NCI-H446 (cell line): Measurements from ENCODE around the gene SHISA6.

Source experiments
- DNase-seq, 2 experiments: peaks; one replicate each; lab custom pipeline; 2025; lab: John Stamatoyannopoulos, UW

Gene SHISA6

GRCh38 chr17:11539637-11540036 lies 298.6 kb downstream of the SHISA6 start:
- DNase-seq = no peak

- DNase-seq = no peak
These were observed 304.0 kb downstream of the SHISA6 start for GRCh38 chr17:11545002-11545401.

GRCh38 chr17:11545696-11546095 lies 304.7 kb downstream of the SHISA6 start:
- no peak for DNase-seq

DNA sequence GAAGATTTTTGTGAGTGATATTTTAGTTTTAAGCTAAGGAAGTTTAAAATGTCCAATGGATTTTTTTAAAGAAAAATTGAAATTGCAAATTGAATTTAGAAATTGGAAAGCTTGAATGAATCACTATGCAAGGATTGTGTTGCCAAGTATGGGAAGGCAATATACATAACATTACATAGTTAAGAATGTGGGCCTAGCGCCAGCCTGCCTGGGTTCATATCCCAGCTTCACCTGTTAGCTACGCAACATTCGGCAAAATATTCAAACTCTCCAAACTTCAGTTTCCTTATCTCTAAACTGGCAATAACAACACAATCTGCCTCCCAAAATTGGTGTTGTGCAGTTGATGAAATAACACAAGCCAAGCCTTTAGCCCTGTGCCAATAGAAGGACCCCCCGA lies 306.8 kb downstream of the SHISA6 start:
- DNase-seq = no peak

DNA sequence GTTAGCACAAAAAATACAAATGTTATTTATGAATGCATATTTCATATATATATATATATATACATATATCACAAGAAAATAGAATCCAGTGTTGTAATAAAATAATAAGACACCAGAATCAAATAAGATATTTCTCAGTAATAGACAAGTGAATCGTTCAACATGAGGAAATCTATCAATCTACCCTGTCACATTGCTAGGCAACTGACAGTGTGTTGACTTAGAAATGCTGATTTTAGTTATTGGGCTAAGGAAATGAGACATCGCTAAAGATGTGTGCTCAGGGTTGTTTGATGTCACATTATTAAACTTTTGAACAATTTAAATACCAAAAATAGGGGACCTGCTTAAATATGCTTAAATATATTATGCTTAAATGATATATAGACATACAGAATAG lies 307.4 kb downstream of the SHISA6 start:
- DNase-seq = no peak

- no peak for DNase-seq
These were observed 309.4 kb downstream of the SHISA6 start for GRCh38 chr17:11550431-11550830.

DNA sequence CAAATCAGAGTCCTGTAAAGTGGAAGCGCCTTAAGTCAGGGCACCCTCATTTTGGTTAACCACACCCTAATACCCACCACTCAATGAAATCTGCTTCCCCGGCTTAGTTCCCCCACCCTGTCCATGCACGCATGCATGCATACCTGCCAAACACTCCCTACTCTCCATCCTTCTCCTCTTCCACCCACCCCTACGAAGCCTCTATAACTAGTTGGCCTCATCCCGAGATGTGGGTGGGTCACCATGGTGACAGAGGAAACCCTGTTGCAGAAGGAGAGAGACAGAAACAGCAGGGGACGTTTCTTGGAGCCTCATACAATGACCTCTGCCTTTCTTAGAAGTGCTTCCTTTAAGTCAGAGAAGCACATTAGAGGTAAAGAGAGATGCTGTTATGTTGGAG lies 310.4 kb downstream of the SHISA6 start:
- DNase-seq = no peak

DNA sequence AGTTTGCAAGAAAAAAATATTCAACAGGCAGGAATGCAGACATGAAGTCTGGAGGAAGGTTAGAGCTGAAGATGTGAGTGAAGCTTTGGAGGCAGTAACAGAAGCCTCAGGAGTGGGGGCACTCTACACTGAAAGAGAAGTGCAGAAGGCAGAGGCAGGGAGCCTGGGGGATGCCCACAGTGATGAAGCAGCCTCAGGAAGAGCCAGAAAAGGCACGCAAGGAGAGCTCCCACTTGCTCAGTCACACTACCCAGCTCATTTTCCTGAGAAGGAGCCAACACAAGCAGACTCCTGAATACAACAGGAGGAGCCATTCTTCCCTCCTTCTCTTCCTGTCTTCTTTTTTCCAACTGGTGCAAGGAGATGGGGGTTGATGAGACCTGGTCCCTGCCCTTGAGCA lies 312.1 kb downstream of the SHISA6 start:
- no peak for DNase-seq

DNA sequence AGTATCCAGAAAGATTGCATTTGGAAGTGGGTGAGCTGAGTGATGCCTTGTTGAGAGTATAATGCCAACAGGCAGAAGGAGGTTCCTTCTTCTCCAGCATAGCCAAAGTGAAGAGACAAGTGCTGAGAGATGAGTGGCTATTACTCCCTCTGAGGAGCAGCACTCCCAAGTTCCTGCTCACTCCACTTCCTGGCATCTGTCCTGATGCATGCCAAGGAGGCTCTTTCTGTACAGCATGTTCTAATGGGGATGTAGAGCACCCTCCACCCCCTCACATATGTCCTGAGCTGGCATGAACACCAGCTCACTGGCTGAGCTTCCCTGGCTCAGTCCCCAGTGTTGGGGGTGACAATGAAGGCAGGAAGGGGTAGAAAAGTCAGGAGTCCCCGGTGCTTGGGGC lies 313.0 kb downstream of the SHISA6 start:
- DNase-seq = no peak

DNA sequence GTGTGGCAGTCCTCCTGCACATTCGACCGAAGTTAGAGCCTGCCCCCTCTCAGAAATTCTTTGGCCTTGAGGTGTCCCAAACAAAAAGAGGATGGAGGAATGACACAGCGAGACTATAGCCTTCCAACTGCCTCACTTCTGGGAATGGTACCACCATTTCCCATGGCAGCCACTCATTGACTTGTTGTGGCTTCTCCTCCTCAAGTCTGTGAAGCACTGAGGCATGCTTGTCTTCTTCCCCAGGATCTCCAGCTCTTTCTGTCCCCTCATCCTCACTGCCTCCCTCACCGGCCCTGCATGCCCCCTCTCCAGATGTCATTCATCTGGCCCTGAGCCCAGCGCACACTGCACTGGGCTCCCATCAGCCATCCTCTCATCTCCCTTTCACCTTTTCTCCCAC lies 313.5 kb downstream of the SHISA6 start:
- no peak for DNase-seq

GRCh38 chr17:11555530-11555929 lies 314.5 kb downstream of the SHISA6 start:
- no peak for DNase-seq

- DNase-seq = no peak
These were observed 316.9 kb downstream of the SHISA6 start for GRCh38 chr17:11557727-11558452.

DNA sequence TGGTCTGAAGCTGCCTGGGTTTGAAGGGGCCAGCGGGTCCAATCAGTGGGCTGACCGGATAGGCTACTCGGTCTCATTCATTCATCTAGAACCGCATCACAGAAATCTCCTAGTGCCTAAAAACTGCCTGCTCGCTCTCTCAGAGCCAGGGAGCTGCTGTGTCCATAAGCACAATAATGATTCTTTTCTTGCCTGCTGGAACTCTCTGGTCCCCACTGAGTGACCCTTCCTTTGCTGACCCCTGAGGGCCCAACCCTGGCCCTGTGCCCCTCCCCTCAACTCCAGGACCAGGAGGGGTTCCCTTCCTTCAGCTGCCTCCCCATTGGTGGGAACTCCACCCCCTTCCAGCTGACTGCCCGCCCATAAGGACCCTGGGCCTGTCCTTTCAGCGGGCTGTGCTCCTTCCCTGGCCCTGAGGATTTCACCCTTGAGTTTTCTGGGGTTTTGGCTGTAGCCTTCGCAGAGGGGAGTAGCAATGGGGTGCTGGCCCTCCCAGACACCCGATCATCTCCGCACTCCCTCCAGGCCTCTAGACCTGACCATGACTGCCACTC lies 317.7 kb downstream of the SHISA6 start:
- DNase-seq = no peak

DNA sequence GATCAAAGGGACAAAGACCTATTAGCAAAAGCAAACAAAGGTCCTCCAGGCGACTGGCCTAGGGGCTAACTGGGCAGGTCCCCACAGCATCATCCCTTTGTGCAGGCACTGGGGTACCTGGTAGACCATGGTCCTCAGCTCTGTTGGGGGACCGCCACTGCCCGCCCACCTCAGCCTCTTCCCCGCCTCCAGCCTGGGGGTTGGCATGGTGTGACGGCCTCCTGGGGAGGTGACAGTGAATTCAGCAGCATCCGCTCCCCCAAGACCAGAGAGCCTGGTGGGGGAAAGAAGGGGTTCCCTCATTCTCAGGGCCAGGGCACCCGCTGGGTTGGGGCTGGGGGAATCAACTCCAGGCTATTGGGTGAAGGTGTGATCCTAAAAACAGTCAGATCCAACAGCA lies 318.6 kb downstream of the SHISA6 start:
- no peak for DNase-seq

DNA sequence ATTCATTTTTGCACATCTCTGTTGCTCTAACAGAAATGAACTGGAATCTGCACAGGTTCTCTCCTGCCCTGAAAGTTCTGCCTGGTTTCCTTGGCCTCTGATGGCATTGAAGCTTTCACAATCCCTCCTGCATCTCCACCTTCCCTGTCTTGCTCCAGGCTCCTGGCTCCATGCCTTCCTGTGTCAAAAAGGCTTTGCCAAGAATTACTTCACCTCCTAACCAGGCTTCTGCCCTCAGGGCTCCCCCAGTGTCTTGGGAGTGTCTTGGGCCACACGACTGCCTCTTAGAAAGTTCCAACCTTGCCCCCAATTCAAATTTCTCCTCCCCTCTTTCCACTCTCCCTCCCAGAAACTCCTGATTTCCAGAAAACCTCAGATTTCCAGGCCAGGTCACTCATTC lies 320.3 kb downstream of the SHISA6 start:
- no peak for DNase-seq

DNA sequence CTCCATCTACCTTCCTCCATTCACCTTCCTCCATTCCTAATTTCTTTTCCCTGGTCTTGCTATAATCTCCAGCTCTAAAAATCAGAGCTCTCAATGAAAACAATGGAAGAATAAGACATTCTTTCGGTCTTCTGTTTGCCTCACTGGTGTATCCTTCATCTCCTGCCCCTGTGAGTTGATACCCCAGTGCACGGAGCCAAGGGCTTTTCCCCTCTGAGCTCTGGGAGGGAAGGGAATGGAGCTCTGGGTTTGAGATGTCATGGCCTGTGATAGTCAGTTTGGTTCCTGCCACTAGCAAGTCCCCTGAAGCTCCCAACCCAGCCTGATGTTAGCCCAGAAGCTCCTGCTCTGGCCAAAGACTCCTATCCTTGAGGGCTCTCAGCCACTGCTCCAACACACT lies 320.7 kb downstream of the SHISA6 start:
- DNase-seq = no peak

- no peak for DNase-seq
These were observed 323.8 kb downstream of the SHISA6 start for GRCh38 chr17:11564589-11565380.

DNA sequence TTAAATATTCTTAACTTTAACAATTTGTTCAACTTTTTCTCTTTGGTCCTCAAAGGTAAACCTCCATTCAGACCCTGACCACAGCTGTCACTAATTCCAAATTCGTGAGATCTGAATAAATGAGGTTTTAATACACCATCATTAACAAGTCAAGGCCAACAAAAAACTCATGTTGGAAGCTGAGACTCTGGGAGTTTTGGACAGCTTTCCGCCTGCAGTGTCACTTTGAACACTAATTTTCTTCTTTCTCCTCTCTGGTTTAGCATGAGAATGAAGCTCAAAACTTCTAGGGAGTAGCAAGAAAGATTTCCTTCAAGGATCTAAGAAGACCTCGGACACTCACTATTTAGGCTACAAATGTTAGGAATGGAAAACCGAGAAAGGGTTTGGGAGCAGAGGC lies 324.6 kb downstream of the SHISA6 start:
- no peak for DNase-seq

GRCh38 chr17:11578998-11579397 lies 338.0 kb downstream of the SHISA6 start:
- DNase-seq = no peak

DNA sequence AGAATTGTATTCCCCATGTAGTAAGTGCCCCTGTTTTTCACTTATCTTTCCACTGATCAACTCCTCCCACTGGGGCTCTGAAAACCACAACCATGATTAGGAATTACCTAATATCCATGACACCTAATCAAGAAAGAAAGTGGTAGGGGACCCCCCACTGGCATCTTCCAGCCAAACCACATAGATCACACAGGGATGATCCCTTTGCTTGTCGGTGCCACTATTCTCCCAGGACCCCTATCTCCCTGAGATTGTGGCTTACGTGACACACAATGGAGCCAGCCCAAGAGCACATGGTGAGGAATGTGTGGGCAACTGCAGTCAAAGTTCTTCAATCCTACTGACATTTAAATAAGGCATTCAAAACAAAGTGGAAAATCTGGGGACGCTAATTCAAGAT lies 339.7 kb downstream of the SHISA6 start:
- DNase-seq = no peak

DNA sequence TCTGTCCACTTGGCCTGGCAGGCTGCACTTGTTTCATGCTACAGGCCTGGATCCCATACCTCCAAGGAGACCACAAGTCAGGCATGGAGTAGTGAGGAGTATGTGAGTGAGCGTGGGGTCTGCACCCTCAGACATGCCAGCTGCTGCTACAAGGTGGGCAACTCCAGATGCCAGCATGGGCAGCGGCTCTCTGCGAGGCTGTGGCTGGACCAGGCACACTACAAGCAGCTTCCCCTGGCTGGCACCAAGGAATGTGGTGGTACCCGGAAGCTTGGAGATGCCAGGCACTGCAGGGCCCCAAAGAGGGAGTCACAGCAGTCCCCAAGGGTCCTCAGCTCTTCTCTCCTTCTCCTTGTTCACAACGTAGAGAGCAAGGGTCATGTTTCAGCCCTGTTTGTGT lies 341.2 kb downstream of the SHISA6 start:
- DNase-seq = no peak

- no peak for DNase-seq
These were observed 342.4 kb downstream of the SHISA6 start for GRCh38 chr17:11583306-11583992.

GRCh38 chr17:11589716-11590115 lies 348.7 kb downstream of the SHISA6 start:
- no peak for DNase-seq
